Endodermal cell (in vitro differentiated cells): ENCODE measurements around the gene DNAAF5. TPM values are rescaled to one million over a fixed set of nuclear protein-coding genes. Genes with fewer than 3 reads are reported as not detected.

ENCODE experiments used
- DNase-seq: peaks from one replicate; pipeline ENCODE4 v3.0.0-alpha.2; 2017
- H3K27ac ChIP-seq: 2 replicates; pipeline ENCODE4 v1.5.1; 2013; ENCODE audit warnings: mild to moderate bottlenecking, low read depth, low read length, moderate library complexity
- H3K27me3 ChIP-seq: 2 replicates; pipeline ENCODE4 v1.6.1; 2013; ENCODE audit warnings: mild to moderate bottlenecking, low read length, moderate library complexity; ENCODE audit not compliant: insufficient read depth, control insufficient read depth, poor library complexity, severe bottlenecking
- H3K36me3 ChIP-seq: 2 replicates; pipeline ENCODE4 v1.7.0; 2013; ENCODE audit warnings: mild to moderate bottlenecking, low read length, moderate library complexity; ENCODE audit not compliant: control insufficient read depth, insufficient read depth
- H3K4me1 ChIP-seq: one replicate; pipeline ENCODE4 v1.7.0; 2013; ENCODE audit warnings: low read length; ENCODE audit not compliant: control insufficient read depth, insufficient read depth
- H3K4me3 ChIP-seq: 2 replicates; pipeline ENCODE4 v1.5.1; 2013; ENCODE audit warnings: mild to moderate bottlenecking, low read length, moderate library complexity
- H3K9ac ChIP-seq: 2 replicates; pipeline ENCODE4 v1.6.1; 2013; ENCODE audit warnings: mild to moderate bottlenecking, low read length, moderate library complexity; ENCODE audit not compliant: poor library complexity, severe bottlenecking; ENCODE audit errors: extremely low read depth
- H3K9me3 ChIP-seq: 2 replicates; pipeline ENCODE4 v1.6.1; 2013; ENCODE audit warnings: mild to moderate bottlenecking, low read length, moderate library complexity; ENCODE audit not compliant: control insufficient read depth
- H3K27ac Mint-ChIP-seq: 2 replicates; pipeline ENCODE4 v1.8.0; 2020; ENCODE audit warnings: mixed read lengths
- H3K27me3 Mint-ChIP-seq: 2 replicates; pipeline ENCODE4 v1.8.0; 2021; ENCODE audit warnings: mild to moderate bottlenecking, mixed read lengths; ENCODE audit not compliant: insufficient read depth
- H3K36me3 Mint-ChIP-seq: 2 replicates; pipeline ENCODE4 v1.8.0; 2020; ENCODE audit warnings: low read depth, mixed read lengths
- H3K4me1 Mint-ChIP-seq: 2 replicates; pipeline ENCODE4 v1.8.0; 2020; ENCODE audit warnings: mixed read lengths
- H3K4me3 Mint-ChIP-seq: 2 replicates; pipeline ENCODE4 v1.8.0; 2020; ENCODE audit warnings: mild to moderate bottlenecking, moderate library complexity, mixed read lengths
- H3K9me3 Mint-ChIP-seq: 2 replicates; pipeline ENCODE4 v1.8.0; 2020; ENCODE audit warnings: mild to moderate bottlenecking, mixed read lengths
- WGBS, 2 experiments: methylation state at CpG; one replicate each; pipeline versions ENCODE4 v1.1.5 to v1.1.7; 2013; ENCODE audit warnings: missing lambda C conversion rate in 2 of 2, mixed read lengths in 1 of 2; ENCODE audit not compliant: insufficient coverage in 1 of 2, insufficient read length in 1 of 2; 5-methylcytosine and 5-hydroxymethylcytosine counted together
- total RNA-seq, 2 donors: library from RNA; stranded (reverse); fragmentation: NEBNext Ultra II Directional in 1 of 2; extraction: Animal tissue kit (Norgen Biotek cat#: 25700) in 1 of 2; gene quantifications; 2 replicates in 1 of 2; 3 replicates in 1 of 2; pipeline ENCODE4 v1.2.1, GENCODE V29; 2021
- TF ChIP-seq, protein P1 (sequence below): fragments of 200-600 bp; sonication (generic); conservative IDR thresholded peaks from 2 replicates; pipeline ENCODE4 v1.5.0; 2021; ENCODE audit warnings: antibody characterized with exemption, mild to moderate bottlenecking

The DNAAF5 gene
- total RNA-seq, 2 donors from 2014 or later, result 54.2 to 54.3 TPM

DNA sequence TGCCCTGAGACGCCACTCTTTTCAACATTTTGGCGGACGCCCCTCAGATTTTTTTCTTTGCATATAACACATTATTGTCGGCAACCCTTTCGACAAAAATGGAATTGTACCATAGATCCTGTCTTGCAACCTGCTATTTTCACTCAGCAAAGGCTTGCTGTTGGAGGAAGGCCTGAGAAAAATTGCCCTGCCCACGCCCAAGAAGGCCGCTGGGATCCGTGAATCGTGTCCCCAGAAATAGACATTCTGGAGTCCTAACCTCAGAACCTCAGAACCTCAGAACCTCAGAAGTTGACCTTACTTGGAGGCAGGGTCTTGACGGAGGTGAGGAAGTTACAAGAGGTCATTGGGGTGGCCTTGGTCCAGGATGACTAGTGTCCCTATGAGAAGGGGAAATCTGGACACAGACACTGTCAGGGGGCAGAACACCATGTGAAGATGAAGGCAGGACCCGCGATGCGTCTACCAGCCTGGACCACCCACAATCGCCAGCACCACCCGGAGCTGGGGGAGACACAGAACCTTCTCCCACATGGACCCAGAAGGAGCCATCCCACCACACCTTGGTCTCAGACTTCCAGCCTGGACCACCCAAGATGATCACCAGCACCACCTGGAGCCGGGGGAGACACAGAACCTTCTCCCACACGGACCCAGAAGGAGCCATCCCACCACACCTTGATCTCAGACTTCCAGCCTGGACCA lies 19.1 kb upstream of the DNAAF5 start:
- Mint-ChIP-seq H3K4me3 (no peak overlapping the region), H3K4me1 (peaks cover 4% of the 10 kb centered on the region), H3K9me3 (peaks cover 13% of the 10 kb centered on the region), H3K36me3 (peaks cover 43% of the 10 kb centered on the region), H3K27me3 (no peaks in the 10 kb centered on the region), H3K27ac (no peak overlapping the region)
- Histone ChIP-seq H3K36me3 (no peaks in the 10 kb centered on the region), H3K9ac (no peak overlapping the region), H3K4me3 (no peak overlapping the region), H3K27ac (no peak overlapping the region), H3K27me3 (no peaks in the 10 kb centered on the region), H3K4me1 (no peaks in the 10 kb centered on the region), H3K9me3 (peaks cover 13% of the 10 kb centered on the region)
- TF ChIP-seq, protein P1, sequence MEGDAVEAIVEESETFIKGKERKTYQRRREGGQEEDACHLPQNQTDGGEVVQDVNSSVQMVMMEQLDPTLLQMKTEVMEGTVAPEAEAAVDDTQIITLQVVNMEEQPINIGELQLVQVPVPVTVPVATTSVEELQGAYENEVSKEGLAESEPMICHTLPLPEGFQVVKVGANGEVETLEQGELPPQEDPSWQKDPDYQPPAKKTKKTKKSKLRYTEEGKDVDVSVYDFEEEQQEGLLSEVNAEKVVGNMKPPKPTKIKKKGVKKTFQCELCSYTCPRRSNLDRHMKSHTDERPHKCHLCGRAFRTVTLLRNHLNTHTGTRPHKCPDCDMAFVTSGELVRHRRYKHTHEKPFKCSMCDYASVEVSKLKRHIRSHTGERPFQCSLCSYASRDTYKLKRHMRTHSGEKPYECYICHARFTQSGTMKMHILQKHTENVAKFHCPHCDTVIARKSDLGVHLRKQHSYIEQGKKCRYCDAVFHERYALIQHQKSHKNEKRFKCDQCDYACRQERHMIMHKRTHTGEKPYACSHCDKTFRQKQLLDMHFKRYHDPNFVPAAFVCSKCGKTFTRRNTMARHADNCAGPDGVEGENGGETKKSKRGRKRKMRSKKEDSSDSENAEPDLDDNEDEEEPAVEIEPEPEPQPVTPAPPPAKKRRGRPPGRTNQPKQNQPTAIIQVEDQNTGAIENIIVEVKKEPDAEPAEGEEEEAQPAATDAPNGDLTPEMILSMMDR, result no peak
- 93% methylated on average over 14 to 17 of the region's 17 CpGs for WGBS, 2 experiments
- DNase-seq, result no peak

GRCh38 chr7:710161-710560 lies 16.3 kb upstream of the DNAAF5 start:
- H3K4me3 Mint-ChIP-seq, result peak overlapping the region; percentile 57
- peaks cover 4% of the 10 kb centered on the region for H3K4me1 Mint-ChIP-seq
- Histone ChIP-seq H3K4me3 (no peak overlapping the region), H3K27ac (no peak overlapping the region), H3K9ac (no peak overlapping the region), H3K9me3 (no peaks in the 10 kb centered on the region), H3K36me3 (no peaks in the 10 kb centered on the region), H3K4me1 (no peaks in the 10 kb centered on the region), H3K27me3 (no peaks in the 10 kb centered on the region)
- no peaks in the 10 kb centered on the region for H3K9me3 Mint-ChIP-seq
- H3K36me3 Mint-ChIP-seq, result peaks cover 27% of the 10 kb centered on the region
- no peak overlapping the region for H3K27ac Mint-ChIP-seq
- no peak for DNase-seq
- no peaks in the 10 kb centered on the region for H3K27me3 Mint-ChIP-seq
- TF ChIP-seq, protein P1, result no peak
- WGBS, 2 experiments, result 90 to 97% methylated on average over 5 to 14 of the region's 14 CpGs

DNA sequence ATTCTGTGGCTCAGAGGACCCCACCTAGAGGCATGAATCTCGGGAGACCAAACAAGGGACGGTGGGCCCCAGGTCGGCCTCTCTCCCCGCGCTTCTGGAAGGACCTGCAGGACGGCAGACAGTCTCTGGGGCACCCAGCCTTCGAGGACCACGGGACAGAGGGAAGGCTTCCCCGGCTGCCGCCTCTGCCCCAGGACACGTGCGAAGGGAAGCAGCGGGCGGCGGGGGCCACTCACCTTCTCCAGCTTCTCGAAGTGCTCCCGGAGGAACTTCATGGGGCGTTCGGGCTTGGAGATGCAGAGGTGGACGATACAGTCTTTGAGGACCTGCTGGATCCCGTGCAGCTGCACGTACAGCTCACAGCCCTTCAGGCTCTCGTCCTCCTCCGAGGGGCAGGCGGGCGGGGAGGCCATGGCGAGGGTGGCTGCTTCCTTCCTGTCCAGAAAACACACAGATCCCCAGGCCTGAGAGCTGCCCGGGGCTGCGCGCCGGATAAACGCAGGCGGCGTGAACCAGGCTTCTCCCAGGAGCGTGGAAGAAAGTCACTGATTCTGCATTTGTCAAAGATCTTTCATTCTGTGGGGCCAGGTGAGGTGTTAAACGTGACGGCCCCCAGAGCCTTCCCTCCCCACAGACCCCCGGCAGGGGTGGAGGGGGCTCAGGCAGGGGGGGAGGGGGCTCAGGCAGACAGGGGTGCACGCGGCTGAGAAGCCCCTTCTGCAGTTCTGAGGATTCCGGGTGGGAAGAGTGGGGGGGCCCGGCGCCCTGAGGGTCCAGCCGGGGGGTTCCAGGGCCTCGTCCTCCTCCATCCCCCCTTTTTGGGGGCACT lies 15.2 kb upstream of the DNAAF5 start:
- Mint-ChIP-seq H3K36me3 (peaks cover 25% of the 10 kb centered on the region), H3K27me3 (no peaks in the 10 kb centered on the region), H3K27ac (no peak overlapping the region), H3K9me3 (no peaks in the 10 kb centered on the region), H3K4me1 (peaks cover 4% of the 10 kb centered on the region), H3K4me3 (peak overlapping the region; percentile 57)
- Histone ChIP-seq H3K36me3 (no peaks in the 10 kb centered on the region), H3K9me3 (no peaks in the 10 kb centered on the region), H3K27me3 (no peaks in the 10 kb centered on the region), H3K9ac (no peak overlapping the region), H3K4me3 (no peak overlapping the region), H3K27ac (no peak overlapping the region), H3K4me1 (no peaks in the 10 kb centered on the region)
- 90 to 96% methylated on average over 35 to 43 of the region's 45 CpGs for WGBS, 2 experiments
- no peak for DNase-seq
- TF ChIP-seq, protein P1, result no peak
